ENCODE results near the gene WDR5B.
A peak's percentile ranks its signal among the peaks of the same experiment; 100 is the strongest.

Gene WDR5B

GRCh38 chr3:122392868-122393844 lies 22.7 kb downstream of the WDR5B start:
- H2BK120ac ChIP-seq (ENCODE audit: low read depth, low read length), result peak overlapping the region; percentile 29
- H3K4me1 ChIP-seq (ENCODE audit: control insufficient read depth, insufficient read depth, low read depth, low read length), result peaks cover 4% of the 10 kb centered on the region
- H3K9me3 ChIP-seq (ENCODE audit: control insufficient read depth, low read length), result no peaks in the 10 kb centered on the region
- H3K14ac ChIP-seq (ENCODE audit: low read length in 2 of 2), result no peak overlapping the region
- H2BK12ac ChIP-seq (ENCODE audit: low read length in 2 of 2), result no peak overlapping the region
- no peak overlapping the region for H2AK5ac ChIP-seq (ENCODE audit: low read length, severe bottlenecking)
- H2AFZ ChIP-seq (ENCODE audit: low read depth, low read length), result no peak overlapping the region
- no peak overlapping the region for H4K8ac ChIP-seq (ENCODE audit: low read length)
- no peak overlapping the region for H3K4me3 ChIP-seq (ENCODE audit: insufficient read depth in 1 of 2, low read depth in 1 of 2, low read length in 2 of 2)
- no peak overlapping the region for H2BK5ac ChIP-seq (ENCODE audit: low read depth, low read length, poor library complexity, severe bottlenecking)
- H3K27ac ChIP-seq (ENCODE audit: low read length, poor library complexity, severe bottlenecking), result no peak overlapping the region
- H3K4ac ChIP-seq (ENCODE audit: low read depth in 1 of 2, low read length in 2 of 2), result no peak overlapping the region
- H3K23ac ChIP-seq (ENCODE audit: low read length in 2 of 2), result no peak overlapping the region
- peaks cover 0 to 3% of the 10 kb centered on the region in 2 experiments for H3K36me3 ChIP-seq (ENCODE audit: control insufficient read depth in 1 of 2, insufficient read depth in 2 of 2, low read depth in 1 of 2, low read length in 2 of 2)
- H3K4me2 ChIP-seq (ENCODE audit: low read length, poor library complexity, severe bottlenecking), result no peak overlapping the region
- no peak overlapping the region for H2BK15ac ChIP-seq (ENCODE audit: low read depth, poor library complexity, severe bottlenecking)
- H3K27me3 ChIP-seq (ENCODE audit: control insufficient read depth in 1 of 2, insufficient read depth in 1 of 2, low read length in 2 of 2), result no peaks in the 10 kb centered on the region
- H4K91ac ChIP-seq (ENCODE audit: low read length), result no peak overlapping the region
- H3K9ac ChIP-seq (ENCODE audit: low read length), result peak overlapping the region; percentile 60
- 52% methylated on average over 2 of the region's 2 CpGs for WGBS
- peak; percentile 64 for DNase-seq
- H3K18ac ChIP-seq (ENCODE audit: low read depth in 1 of 2, low read length in 2 of 2), result no peak overlapping the region
- peaks cover 10% of the 10 kb centered on the region for H3K79me1 ChIP-seq (replicated peaks; ENCODE audit: low read length, poor library complexity, severe bottlenecking)

GRCh38 chr3:122391681-122392446 lies 24.0 kb downstream of the WDR5B start:
- Histone ChIP-seq H2AFZ (ENCODE audit: low read depth, low read length) (no peak overlapping the region), H2BK120ac (ENCODE audit: low read depth, low read length) (no peak overlapping the region), H3K4me3 (ENCODE audit: insufficient read depth in 1 of 2, low read depth in 1 of 2, low read length in 2 of 2) (no peak overlapping the region), H2BK5ac (ENCODE audit: low read depth, low read length, poor library complexity, severe bottlenecking) (no peak overlapping the region), H4K91ac (ENCODE audit: low read length) (no peak overlapping the region), H3K9me3 (ENCODE audit: control insufficient read depth, low read length) (no peaks in the 10 kb centered on the region), H3K4me2 (ENCODE audit: low read length, poor library complexity, severe bottlenecking) (no peak overlapping the region), H3K36me3 (ENCODE audit: control insufficient read depth in 1 of 2, insufficient read depth in 2 of 2, low read depth in 1 of 2, low read length in 2 of 2) (peaks cover 0 to 11% of the 10 kb centered on the region in 2 experiments), H3K23ac (ENCODE audit: low read length in 2 of 2) (no peak overlapping the region), H3K27ac (ENCODE audit: low read length, poor library complexity, severe bottlenecking) (no peak overlapping the region), H2BK15ac (ENCODE audit: low read depth, poor library complexity, severe bottlenecking) (no peak overlapping the region), H4K8ac (ENCODE audit: low read length) (no peak overlapping the region), H2AK5ac (ENCODE audit: low read length, severe bottlenecking) (no peak overlapping the region), H3K18ac (ENCODE audit: low read depth in 1 of 2, low read length in 2 of 2) (no peak overlapping the region), H2BK12ac (ENCODE audit: low read length in 2 of 2) (no peak overlapping the region), H3K14ac (ENCODE audit: low read length in 2 of 2) (no peak overlapping the region), H3K4ac (ENCODE audit: low read depth in 1 of 2, low read length in 2 of 2) (no peak overlapping the region), H3K79me1 (replicated peaks; ENCODE audit: low read length, poor library complexity, severe bottlenecking) (peaks cover 13% of the 10 kb centered on the region), H3K9ac (ENCODE audit: low read length) (peak overlapping the region; percentile 23), H3K4me1 (ENCODE audit: control insufficient read depth, insufficient read depth, low read depth, low read length) (peaks cover 4% of the 10 kb centered on the region), H3K27me3 (ENCODE audit: control insufficient read depth in 1 of 2, insufficient read depth in 1 of 2, low read length in 2 of 2) (no peaks in the 10 kb centered on the region)
- WGBS, result 91% methylated on average over 1 of the region's 2 CpGs
- no peak for DNase-seq

GRCh38 chr3:122390665-122391064 lies 25.2 kb downstream of the WDR5B start:
- DNase-seq, result no peak
- H3K79me1 ChIP-seq (replicated peaks; ENCODE audit: low read length, poor library complexity, severe bottlenecking), result peaks cover 16% of the 10 kb centered on the region
- no peak overlapping the region for H2BK12ac ChIP-seq (ENCODE audit: low read length in 2 of 2)
- no peak overlapping the region for H2BK5ac ChIP-seq (ENCODE audit: low read depth, low read length, poor library complexity, severe bottlenecking)
- H3K27me3 ChIP-seq (ENCODE audit: control insufficient read depth in 1 of 2, insufficient read depth in 1 of 2, low read length in 2 of 2), result no peaks in the 10 kb centered on the region
- no peak overlapping the region for H4K91ac ChIP-seq (ENCODE audit: low read length)
- no peak overlapping the region for H3K4me3 ChIP-seq (ENCODE audit: insufficient read depth in 1 of 2, low read depth in 1 of 2, low read length in 2 of 2)
- H3K14ac ChIP-seq (ENCODE audit: low read length in 2 of 2), result no peak overlapping the region
- no peak overlapping the region for H2BK120ac ChIP-seq (ENCODE audit: low read depth, low read length)
- 63% methylated on average over 4 of the region's 4 CpGs for WGBS
- H3K4ac ChIP-seq (ENCODE audit: low read depth in 1 of 2, low read length in 2 of 2), result no peak overlapping the region
- H3K27ac ChIP-seq (ENCODE audit: low read length, poor library complexity, severe bottlenecking), result no peak overlapping the region
- H3K36me3 ChIP-seq (ENCODE audit: control insufficient read depth in 1 of 2, insufficient read depth in 2 of 2, low read depth in 1 of 2, low read length in 2 of 2), result peaks cover 0 to 17% of the 10 kb centered on the region in 2 experiments
- H2AFZ ChIP-seq (ENCODE audit: low read depth, low read length), result no peak overlapping the region
- peak overlapping the region; percentile 46 for H3K9ac ChIP-seq (ENCODE audit: low read length)
- no peak overlapping the region for H4K8ac ChIP-seq (ENCODE audit: low read length)
- H3K23ac ChIP-seq (ENCODE audit: low read length in 2 of 2), result no peak overlapping the region
- H3K4me1 ChIP-seq (ENCODE audit: control insufficient read depth, insufficient read depth, low read depth, low read length), result peaks cover 4% of the 10 kb centered on the region
- H3K9me3 ChIP-seq (ENCODE audit: control insufficient read depth, low read length), result no peaks in the 10 kb centered on the region
- no peak overlapping the region for H2BK15ac ChIP-seq (ENCODE audit: low read depth, poor library complexity, severe bottlenecking)
- no peak overlapping the region for H3K4me2 ChIP-seq (ENCODE audit: low read length, poor library complexity, severe bottlenecking)
- no peak overlapping the region for H2AK5ac ChIP-seq (ENCODE audit: low read length, severe bottlenecking)
- no peak overlapping the region for H3K18ac ChIP-seq (ENCODE audit: low read depth in 1 of 2, low read length in 2 of 2)

- no peak overlapping the region for H3K4me2 ChIP-seq (ENCODE audit: low read length, poor library complexity, severe bottlenecking)
- H2BK15ac ChIP-seq (ENCODE audit: low read depth, poor library complexity, severe bottlenecking), result no peak overlapping the region
- H3K79me1 ChIP-seq (replicated peaks; ENCODE audit: low read length, poor library complexity, severe bottlenecking), result peaks cover 17% of the 10 kb centered on the region
- H3K36me3 ChIP-seq (ENCODE audit: control insufficient read depth in 1 of 2, insufficient read depth in 2 of 2, low read depth in 1 of 2, low read length in 2 of 2), result peaks cover 0 to 19% of the 10 kb centered on the region in 2 experiments
- no peak overlapping the region for H3K18ac ChIP-seq (ENCODE audit: low read depth in 1 of 2, low read length in 2 of 2)
- H3K4me3 ChIP-seq (ENCODE audit: insufficient read depth in 1 of 2, low read depth in 1 of 2, low read length in 2 of 2), result no peak overlapping the region
- H2BK5ac ChIP-seq (ENCODE audit: low read depth, low read length, poor library complexity, severe bottlenecking), result no peak overlapping the region
- H4K91ac ChIP-seq (ENCODE audit: low read length), result no peak overlapping the region
- whole genome bisulfite sequencing, result over 99% methylated on average over 4 of the region's 4 CpGs
- no peak overlapping the region for H2AK5ac ChIP-seq (ENCODE audit: low read length, severe bottlenecking)
- H3K9ac ChIP-seq (ENCODE audit: low read length), result no peak overlapping the region
- H2BK120ac ChIP-seq (ENCODE audit: low read depth, low read length), result no peak overlapping the region
- peaks cover 4% of the 10 kb centered on the region for H3K4me1 ChIP-seq (ENCODE audit: control insufficient read depth, insufficient read depth, low read depth, low read length)
- no peak overlapping the region for H2AFZ ChIP-seq (ENCODE audit: low read depth, low read length)
- H4K8ac ChIP-seq (ENCODE audit: low read length), result no peak overlapping the region
- no peaks in the 10 kb centered on the region for H3K27me3 ChIP-seq (ENCODE audit: control insufficient read depth in 1 of 2, insufficient read depth in 1 of 2, low read length in 2 of 2)
- H3K9me3 ChIP-seq (ENCODE audit: control insufficient read depth, low read length), result no peaks in the 10 kb centered on the region
- H3K14ac ChIP-seq (ENCODE audit: low read length in 2 of 2), result no peak overlapping the region
- no peak overlapping the region for H3K27ac ChIP-seq (ENCODE audit: low read length, poor library complexity, severe bottlenecking)
- H2BK12ac ChIP-seq (ENCODE audit: low read length in 2 of 2), result no peak overlapping the region
- no peak overlapping the region for H3K23ac ChIP-seq (ENCODE audit: low read length in 2 of 2)
- no peak overlapping the region for H3K4ac ChIP-seq (ENCODE audit: low read depth in 1 of 2, low read length in 2 of 2)
- no peak for DNase-seq
Measured at GRCh38 chr3:122389892-122390291, 26.0 kb downstream of the WDR5B start.
